ENCODE data around the gene FEZF2.

The FEZF2 gene

GRCh38 chr3:62323241-62323640 is 50.1 kb downstream of the FEZF2 start:
- no peak for DNase-seq

Measured in activated CD8-positive, alpha-beta memory T cell treated with anti-CD3 and anti-CD28 coated beads, Interleukin-2, amount 50 U/mL, for 4 hours (primary cell).